Ovary (tissue), 9 donors: ENCODE data around the gene SLC15A1. TPM values are rescaled to one million over a fixed set of nuclear protein-coding genes. Genes with fewer than 3 reads are reported as not detected.

Experiments used
- DNase-seq, 5 donors: peaks; one replicate each; pipeline ENCODE4 v3.0.0-alpha.2; 2019 to 2020
- H3K27ac ChIP-seq, 2 donors: fragments of 200-600 bp; one replicate each; pipeline versions ENCODE4 v1.5.1 to v1.8.0; 2019 to 2022
- H3K27me3 ChIP-seq: fragments of 200-600 bp; one replicate; pipeline ENCODE4 v1.8.0; 2022
- H3K36me3 ChIP-seq: fragments of 200-600 bp; sonication (generic); one replicate; pipeline ENCODE4 v1.5.1; 2019
- H3K4me1 ChIP-seq: one replicate; pipeline ENCODE4 v1.8.1; 2013; ENCODE audit warnings: mild to moderate bottlenecking, moderate library complexity; ENCODE audit not compliant: insufficient read depth
- H3K4me3 ChIP-seq: fragments of 200-600 bp; sonication (generic); one replicate; pipeline ENCODE4 v1.5.1; 2017
- H3K9me3 ChIP-seq, 2 donors: fragments of 200-600 bp in 1 of 2; sonication (generic) in 1 of 2; one replicate each; pipeline versions ENCODE4 v1.5.1 to v1.8.1; 2013 to 2019; ENCODE audit warnings: mild to moderate bottlenecking in 1 of 2, moderate library complexity in 1 of 2
- EP300 ChIP-seq: sonication (generic); formaldehyde crosslinking; IDR thresholded peaks from one replicate; pipeline ENCODE4 v1.6.1; 2017; ENCODE audit warnings: antibody characterized with exemption
- POLR2A ChIP-seq: fragments of 450-650 bp; IDR thresholded peaks from one replicate; pipeline ENCODE4 v1.6.1; 2017; ENCODE audit warnings: antibody characterized with exemption, mild to moderate bottlenecking, moderate library complexity
- WGBS, 3 donors: extraction: QIAGEN DNeasy Blood & Tissue Kit in 1 of 3; methylation state at CpG; one replicate each; pipeline versions ENCODE4 v1.1.5 to v1.1.7; 2013 to 2017; 5-methylcytosine and 5-hydroxymethylcytosine counted together
- intact Hi-C, 4 donors: fragments of 100-400 bp; cut with DNase I; formaldehyde crosslinking; loops; one replicate each; pipeline versions ENCODE4 v1.11.0 to v1.15.1; 2022 to 2023
- polyA plus RNA-seq, 2 donors: library from polyadenylated mRNA; stranded (reverse); fragments of 200-250 nt in 1 of 2; fragments of 350-450 nt in 1 of 2; fragmentation: Illumina TruSeq in 1 of 2; extraction: RNeasy Lipid Tissue Mini Kit (QIAGEN cat#74804) in 1 of 2; gene quantifications; one replicate each; pipeline ENCODE4 v1.2.3, GENCODE V29; 2013 to 2014
- total RNA-seq, 7 donors: library from RNA; depleted of rRNA in 2 of 7; stranded (reverse); fragments of >200 nt in 2 of 7; fragmentation: NEBNext Ultra II Directional in 3 of 7; extraction: Animal tissue kit (Norgen Biotek cat#: 25700) in 3 of 7; gene quantifications; one replicate each; pipeline versions ENCODE4 v1.1.0 to v1.2.4, GENCODE V29; 2016 to 2023
- TF ChIP-seq, protein P1 (sequence below), 3 donors: fragments of 450-650 bp in 2 of 3; fragments of 200-600 bp in 1 of 3; IDR thresholded peaks; one replicate each; pipeline versions ENCODE4 v1.5.1 to v1.8.0; 2016 to 2022; ENCODE audit warnings: antibody characterized with exemption in 3 of 3, mild to moderate bottlenecking in 1 of 3
- donor health status: DM: no; HTN: no; CAD: no; lungs with moderate emphysema.
- donor health status: DM: no; HTN: no; CAD: no.
- donor health status: Bipolar disorder and iron deficiency.
- donor health status: DM: yes; HTN: yes; CAD: no.
- donor health status: DM: no; HTN: no; CAD: no.
- donor health status: DM: yes; HTN: yes; CAD: no.

SLC15A1 gene
- total and polyA plus RNA-seq, 9 donors, result 0.05 to 1.3 (median 0.13) TPM; not detected in 3

DNA sequence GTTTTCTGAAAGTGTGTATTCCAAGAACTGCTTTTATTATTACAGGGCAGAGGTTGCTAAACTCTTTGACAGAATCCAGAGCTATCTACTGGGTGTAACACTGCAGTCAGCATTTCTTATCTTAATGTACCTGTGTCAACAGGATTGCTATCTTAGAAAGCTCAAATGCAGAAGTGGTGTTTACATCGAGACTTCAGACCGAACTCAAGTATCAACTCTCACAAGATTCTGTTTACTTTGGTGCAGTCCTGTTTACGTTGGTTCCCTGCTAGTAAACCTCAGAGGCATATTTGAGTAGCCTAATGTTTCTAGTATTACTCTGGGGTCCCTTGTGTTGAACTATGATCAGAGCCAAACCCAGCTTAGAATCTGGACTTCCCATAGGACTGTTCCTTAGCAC, 20.5 kb downstream of the SLC15A1 start:
- Histone ChIP-seq H3K4me1 (no peaks in the 10 kb centered on the region), H3K9me3 (no peaks in the 10 kb centered on the region), H3K27ac (no peak overlapping the region), H3K4me3 (no peak overlapping the region), H3K36me3 (no peaks in the 10 kb centered on the region), H3K27me3 (no peaks in the 10 kb centered on the region)
- DNase-seq, result no peak
- intact Hi-C loops, result no loop called here
- 62 to 74% (median 65%) methylated on average over 3 of the region's 3 CpGs for WGBS, 3 donors
- TF ChIP-seq, protein P1, sequence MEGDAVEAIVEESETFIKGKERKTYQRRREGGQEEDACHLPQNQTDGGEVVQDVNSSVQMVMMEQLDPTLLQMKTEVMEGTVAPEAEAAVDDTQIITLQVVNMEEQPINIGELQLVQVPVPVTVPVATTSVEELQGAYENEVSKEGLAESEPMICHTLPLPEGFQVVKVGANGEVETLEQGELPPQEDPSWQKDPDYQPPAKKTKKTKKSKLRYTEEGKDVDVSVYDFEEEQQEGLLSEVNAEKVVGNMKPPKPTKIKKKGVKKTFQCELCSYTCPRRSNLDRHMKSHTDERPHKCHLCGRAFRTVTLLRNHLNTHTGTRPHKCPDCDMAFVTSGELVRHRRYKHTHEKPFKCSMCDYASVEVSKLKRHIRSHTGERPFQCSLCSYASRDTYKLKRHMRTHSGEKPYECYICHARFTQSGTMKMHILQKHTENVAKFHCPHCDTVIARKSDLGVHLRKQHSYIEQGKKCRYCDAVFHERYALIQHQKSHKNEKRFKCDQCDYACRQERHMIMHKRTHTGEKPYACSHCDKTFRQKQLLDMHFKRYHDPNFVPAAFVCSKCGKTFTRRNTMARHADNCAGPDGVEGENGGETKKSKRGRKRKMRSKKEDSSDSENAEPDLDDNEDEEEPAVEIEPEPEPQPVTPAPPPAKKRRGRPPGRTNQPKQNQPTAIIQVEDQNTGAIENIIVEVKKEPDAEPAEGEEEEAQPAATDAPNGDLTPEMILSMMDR (IDR thresholded peaks at IDR 0.05), result no peak
- TF ChIP-seq POLR2A, result no peak
- TF ChIP-seq EP300, result no peak

DNA sequence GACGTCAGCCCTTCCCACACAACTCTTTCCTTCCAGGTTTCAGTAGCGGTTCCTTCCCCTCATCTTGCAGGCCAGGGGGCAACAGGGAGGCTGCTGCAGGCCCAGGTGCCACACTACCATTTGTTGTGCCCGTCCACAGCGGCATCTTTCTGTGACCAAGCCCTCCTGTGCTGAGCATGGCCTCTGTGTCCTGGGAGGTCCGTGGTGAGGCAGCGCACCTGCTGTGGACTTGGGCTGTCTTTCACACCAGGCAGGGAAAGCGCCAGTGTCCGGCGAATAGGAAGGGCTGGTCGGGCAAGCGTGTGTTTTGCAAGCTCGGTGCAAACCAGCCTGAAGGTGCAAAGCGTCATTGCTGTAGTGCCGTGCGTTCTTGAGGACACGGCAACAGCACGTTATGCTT, 21.4 kb downstream of the SLC15A1 start:
- Histone ChIP-seq H3K4me1 (no peaks in the 10 kb centered on the region), H3K27me3 (no peaks in the 10 kb centered on the region), H3K4me3 (no peak overlapping the region), H3K27ac (no peak overlapping the region), H3K9me3 (no peaks in the 10 kb centered on the region), H3K36me3 (no peaks in the 10 kb centered on the region)
- 89 to 91% (median 89%) methylated on average over 17 of the region's 17 CpGs for WGBS, 3 donors
- no peak for DNase-seq
- intact Hi-C loops, result no loop called here
- no peak for TF ChIP-seq POLR2A

DNA sequence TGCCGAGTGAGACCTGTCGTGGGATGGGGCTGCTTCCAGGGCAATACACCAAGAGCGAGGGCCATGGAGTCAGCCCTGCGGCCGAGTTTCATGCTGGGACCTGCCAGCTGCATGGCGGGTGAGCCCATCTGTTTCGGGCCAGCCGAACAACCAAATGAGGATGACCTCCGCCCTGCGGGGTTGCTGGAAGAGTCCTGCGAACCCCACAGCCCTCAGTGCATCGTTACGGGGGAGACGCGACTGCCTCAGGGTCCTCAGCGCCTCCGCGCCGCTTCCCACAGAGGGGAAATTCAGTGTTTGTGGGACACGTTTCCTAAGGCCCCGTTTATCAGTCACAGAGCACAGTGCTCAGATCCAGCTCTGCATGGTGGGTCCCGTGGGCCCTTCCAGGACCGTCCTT, 22.0 kb downstream of the SLC15A1 start:
- H3K9me3 ChIP-seq, result no peaks in the 10 kb centered on the region
- H3K4me1 ChIP-seq, result no peaks in the 10 kb centered on the region
- H3K36me3 ChIP-seq, result no peaks in the 10 kb centered on the region
- no peak overlapping the region for H3K27ac ChIP-seq
- no peaks in the 10 kb centered on the region for H3K27me3 ChIP-seq
- 90 to 93% (median 91%) methylated on average over 23 of the region's 23 CpGs for WGBS, 3 donors
- no peak overlapping the region for H3K4me3 ChIP-seq
- TF ChIP-seq, protein P1 (IDR thresholded peaks at IDR 0.05), result no peak
- TF ChIP-seq POLR2A (no peak), EP300 (no peak)
- no peak for DNase-seq
- intact Hi-C loops, result no loop called here

DNA sequence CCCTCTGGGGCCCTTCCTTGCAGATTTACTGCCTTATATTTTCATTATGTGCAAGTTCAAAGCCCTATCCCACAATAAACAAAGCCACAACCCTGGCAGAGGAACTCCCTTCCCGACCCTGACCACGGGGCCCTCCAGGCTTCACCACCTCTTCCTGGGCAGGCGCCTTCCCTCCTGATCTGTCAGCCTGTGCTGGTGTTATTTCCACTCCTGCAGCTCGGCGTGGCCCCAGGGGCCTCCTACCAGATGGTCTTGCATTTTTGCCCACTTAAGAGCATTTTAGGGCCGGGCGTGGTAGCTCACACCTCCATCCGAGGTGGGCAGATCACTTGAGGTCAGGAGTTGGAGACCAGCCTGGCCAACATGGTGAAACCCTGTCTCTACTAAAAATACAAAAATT, 22.8 kb downstream of the SLC15A1 start:
- H3K27ac ChIP-seq, result no peak overlapping the region
- no peaks in the 10 kb centered on the region for H3K4me1 ChIP-seq
- TF ChIP-seq EP300 (no peak), POLR2A (no peak)
- TF ChIP-seq, protein P1 (IDR thresholded peaks at IDR 0.05), result no peak
- H3K4me3 ChIP-seq, result no peak overlapping the region
- no peaks in the 10 kb centered on the region for H3K9me3 ChIP-seq
- DNase-seq, result no peak
- WGBS, 3 donors, result 63 to 68% (median 66%) methylated on average over 8 of the region's 8 CpGs
- H3K27me3 ChIP-seq, result no peaks in the 10 kb centered on the region
- no peaks in the 10 kb centered on the region for H3K36me3 ChIP-seq
- intact Hi-C loops, result no loop called here

DNA sequence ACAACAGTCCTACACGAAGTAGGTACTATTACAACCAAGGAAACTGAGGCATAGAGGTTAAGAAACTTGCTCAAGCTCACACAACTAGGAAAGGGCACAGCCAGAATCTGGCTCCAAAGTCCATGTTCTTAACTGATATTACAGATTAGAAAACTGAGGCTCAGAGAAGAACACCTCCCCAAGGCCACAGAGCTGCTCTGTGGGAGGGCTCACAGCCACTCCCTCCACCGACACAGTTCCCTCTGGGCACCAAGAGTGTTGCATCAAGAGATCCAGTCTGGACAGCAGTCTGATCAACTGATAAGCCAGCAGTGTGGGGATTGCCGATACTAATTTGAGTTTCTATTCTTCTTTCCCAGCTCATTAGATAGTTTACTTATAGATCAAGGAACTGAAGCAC, 29.5 kb downstream of the SLC15A1 start:
- Histone ChIP-seq H3K4me3 (no peak overlapping the region), H3K4me1 (no peaks in the 10 kb centered on the region), H3K27ac (no peak overlapping the region), H3K9me3 (no peaks in the 10 kb centered on the region), H3K36me3 (no peaks in the 10 kb centered on the region), H3K27me3 (no peaks in the 10 kb centered on the region)
- intact Hi-C loops, result no loop called here
- TF ChIP-seq POLR2A, result no peak
- no peak for TF ChIP-seq EP300
- TF ChIP-seq, protein P1 (IDR thresholded peaks at IDR 0.05), result no peak
- WGBS, 3 donors, result 65 to 76% (median 75%) methylated on average over 3 of the region's 3 CpGs
- no peak for DNase-seq
